ENCODE measurements around the gene VAMP8.

GRCh38 chr2:85534099-85534498, 43.3 kb upstream of the VAMP8 start:
- TF ChIP-seq CTCF (IDR thresholded peaks at IDR 0.05) (no peak), ZFX (IDR thresholded peaks at IDR 0.05; ENCODE audit: borderline replicate concordance) (no peak)

All from 22Rv1 (cell line).